NCI-H69 (cell line): ENCODE measurements around the gene ATRIP.

ENCODE experiments used
- DNase-seq: peaks from one replicate; lab custom pipeline; 2025; lab: John Stamatoyannopoulos, UW

ATRIP gene

DNA sequence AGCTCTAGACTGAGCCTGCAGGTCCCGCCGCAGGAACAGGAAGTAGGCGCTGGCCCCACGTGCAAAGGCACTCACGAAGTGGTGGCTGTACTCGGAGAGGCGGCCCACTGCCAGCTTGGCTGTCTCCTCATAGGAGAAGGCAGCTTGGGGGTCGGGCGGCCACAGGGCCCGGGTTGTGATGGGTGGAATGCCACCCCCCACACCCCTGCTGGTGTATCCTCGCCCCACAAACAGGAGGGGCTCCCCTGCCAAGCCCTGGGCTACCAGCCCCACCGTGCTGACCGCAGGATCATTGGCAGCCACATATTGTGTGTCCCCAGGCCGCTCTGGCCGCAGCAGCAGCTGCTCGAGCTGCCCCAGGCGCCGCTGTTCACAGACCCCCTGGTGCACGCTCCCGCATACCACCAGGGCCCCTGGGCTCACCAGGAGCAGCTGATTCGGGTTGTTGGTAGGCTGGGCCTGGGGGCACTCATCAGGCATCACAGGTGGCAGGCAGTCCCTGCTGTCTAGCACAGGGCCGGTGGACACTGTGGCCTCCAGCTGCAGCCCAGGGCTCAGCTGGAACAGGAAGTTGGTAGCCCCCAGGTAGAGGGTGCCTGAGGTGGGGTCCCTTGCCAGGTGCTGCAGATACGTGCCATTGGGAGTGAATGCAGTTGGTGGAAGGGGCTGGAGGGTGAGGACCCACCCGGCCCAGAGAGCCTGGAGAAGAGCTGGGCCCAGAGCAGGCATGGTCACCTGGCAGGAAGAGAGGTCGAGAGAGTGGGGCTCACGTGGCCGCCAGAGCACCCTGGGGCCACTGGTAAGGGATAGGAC is 22.4 kb upstream of the ATRIP start:
- DNase-seq = no peak

DNA sequence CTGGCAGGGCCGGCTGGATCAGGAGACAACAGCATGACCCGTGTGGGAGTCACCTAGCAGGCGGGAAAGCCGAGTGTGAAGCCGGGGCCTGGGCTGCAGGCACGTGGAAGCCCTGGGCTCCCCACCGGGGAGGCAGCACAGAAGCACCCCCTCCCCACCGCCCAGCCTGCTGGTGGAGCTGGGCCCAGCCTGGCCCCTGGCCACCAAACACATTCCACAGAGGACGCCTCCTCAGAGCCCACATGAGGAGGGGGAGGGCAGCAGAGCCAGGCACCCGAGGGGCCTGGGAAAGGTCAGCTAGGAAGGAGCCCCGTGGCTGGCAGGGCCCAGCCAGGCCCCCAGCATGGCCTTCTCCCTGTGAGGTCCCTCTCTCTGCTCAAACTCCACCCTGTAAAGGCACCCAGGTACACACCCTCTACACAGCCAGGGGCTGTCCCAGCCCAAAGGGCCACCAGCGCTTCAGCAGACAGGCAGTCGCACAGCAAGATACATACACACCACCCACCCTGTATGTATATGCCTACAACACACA is 21.2 kb upstream of the ATRIP start:
- DNase-seq = no peak

DNA sequence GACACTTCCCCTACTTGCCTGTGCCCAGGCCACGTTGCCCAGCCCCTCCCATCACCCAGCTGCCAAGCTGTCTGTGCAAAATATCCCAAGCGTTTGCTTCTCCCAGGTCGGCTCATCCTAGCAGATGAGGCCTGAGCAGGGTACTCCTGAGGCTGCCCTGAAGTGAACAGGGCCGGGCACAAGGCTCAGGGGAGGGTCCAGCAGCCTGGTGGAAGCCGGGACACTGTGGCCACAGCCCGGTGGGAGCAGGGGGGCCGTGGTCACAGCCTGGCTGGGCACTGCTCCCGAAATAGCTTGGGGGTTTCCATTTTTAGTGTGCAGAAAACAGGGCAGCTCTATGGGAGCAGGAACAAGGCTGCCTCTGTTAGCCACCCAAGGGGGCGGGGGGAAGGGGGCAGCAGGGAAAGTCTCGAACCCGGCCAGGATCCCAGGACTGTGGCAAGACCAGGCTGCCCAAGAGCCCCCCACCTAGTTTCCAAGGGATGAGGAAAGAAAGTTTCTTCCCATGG is 20.1 kb upstream of the ATRIP start:
- no peak for DNase-seq

DNA sequence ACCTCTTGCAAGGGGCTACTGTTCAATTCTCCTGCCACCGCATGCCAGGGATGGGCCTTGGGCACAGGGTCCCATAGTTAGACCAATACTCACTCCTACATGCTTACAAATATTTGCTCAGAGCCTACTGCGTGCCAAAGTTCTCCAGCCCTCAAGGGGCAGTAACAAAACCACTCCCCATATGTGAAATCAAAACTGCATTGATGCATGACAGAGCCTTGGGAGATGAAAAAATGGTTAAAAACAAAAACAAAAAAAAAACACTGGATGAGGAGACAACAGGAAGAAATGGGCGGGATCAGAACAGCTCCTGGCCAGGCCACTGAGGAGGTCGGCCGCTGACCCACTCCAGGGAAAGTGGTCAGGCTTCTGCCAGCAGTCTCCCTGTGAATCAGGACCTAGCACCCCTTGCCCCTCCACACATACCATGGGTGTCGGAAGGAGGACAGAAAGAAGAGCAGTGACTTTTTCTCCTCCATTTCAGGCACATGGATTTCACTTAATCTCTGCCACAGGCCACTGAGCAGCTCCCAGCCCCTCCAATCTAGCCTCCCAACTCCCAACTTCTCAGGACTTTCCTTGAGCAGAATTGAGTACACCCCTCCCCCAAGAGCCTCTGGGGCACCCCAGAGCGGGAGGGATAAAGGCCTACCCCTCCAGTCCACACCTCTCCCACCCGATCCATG is 19.4 kb upstream of the ATRIP start:
- no peak for DNase-seq

DNA sequence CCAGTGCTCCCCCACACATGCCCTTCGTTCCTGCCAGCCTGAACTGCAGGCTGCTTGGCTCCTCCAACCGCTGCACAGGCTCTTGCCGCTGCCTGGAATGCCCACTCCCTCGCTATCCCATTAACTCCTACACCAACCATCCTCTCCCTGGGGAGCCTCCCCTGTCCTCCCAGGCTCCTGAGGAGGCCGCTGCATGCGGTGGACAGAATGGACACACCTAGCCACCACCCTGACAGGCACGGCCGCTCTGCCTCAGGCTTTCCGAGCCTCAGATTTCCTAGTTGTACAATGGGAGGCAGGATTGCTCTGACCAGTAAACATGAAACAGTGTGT is 18.9 kb upstream of the ATRIP start:
- DNase-seq = peak; percentile 3

DNA sequence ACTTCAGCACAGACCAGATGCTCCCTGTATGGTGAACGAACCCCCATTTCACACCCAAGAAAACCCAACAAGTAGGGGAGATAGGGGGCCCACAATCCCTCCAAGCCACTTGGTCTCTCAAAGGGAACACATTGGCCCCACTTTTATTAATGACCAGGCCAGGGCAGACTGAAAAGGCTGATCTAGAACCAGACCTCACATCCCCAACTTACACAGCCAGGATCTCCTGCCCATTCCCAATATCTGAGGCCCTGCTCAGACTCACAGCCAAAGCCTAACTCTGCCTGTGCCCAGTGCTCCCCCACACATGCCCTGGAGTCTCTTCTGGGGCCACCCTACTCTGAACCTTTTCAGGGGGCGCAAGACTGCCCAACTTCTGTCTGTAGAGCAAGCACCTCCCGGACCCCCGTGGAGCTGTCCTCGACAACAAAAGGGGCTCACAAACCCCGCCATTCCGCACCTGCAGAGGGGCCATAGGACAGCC is 18.4 kb upstream of the ATRIP start:
- DNase-seq = no peak

DNA sequence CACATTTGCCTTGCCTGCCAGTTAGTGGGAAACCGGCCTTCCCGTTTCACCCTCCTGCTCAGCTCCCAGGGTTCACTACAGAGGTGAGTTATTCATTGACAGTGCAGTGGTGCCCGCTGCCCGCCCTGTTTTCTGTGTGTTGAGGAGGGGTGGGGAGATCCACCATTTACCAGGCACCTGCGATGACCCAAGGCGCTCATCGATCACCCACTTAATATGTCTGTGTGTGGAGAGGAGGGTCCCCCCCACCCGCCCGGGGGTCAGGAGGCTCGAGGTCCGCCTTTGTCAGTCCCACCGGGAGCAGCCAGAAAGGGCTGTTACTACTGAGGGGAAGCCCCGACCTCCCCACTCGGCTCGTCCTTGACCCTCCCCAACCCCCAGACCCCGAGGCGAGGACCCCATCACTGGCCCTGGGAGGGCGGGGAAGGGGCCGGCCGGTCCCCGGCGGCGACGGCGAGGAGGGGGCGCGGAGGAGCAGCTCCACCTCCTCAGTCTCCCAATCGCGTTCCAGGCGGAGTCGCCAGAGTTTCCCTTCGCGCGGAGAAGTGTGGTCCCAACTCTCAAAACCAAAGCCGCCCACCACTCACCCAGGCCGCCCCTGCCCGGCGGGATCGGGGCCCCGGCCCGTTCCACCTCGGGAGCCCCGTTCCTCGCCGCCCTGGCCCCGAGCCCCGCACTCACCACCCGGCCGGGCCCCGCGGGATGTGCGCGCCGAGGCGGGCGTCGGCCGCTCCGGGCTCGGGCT is 17.8 kb upstream of the ATRIP start:
- DNase-seq = peak; percentile 61

DNA sequence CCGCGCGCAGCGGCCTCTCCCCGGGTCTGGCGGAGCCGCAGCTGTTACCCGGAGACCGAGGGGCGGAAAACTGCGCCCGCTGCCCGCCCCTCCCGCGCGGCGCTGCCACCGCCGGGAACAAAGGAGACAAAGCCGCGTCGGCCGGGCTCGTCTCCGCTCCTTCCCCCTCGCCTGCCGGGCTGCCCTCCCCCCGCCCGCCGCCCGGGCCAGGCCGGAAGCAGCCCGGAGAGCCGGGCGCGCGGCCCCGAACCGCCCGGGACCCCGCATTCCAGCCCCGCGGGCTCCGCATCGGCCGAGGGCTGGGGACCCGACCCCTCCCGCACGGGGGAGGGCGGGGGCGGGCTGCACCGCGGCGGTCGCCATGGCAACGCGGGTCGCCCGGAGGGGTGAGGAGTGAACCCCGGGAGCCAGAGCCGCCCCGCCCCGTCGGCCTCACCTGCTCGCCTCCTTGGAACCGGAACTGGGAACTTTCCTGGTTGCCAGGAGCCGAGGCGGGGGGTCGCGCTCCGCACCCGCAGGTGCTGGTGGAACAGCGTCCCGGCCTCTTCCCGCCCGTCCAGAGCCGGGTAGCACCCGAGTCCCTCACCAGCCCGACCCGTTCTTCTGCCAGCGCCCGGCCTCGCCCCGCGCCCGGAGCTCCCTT is 17.1 kb upstream of the ATRIP start:
- DNase-seq = peak; percentile 93

DNA sequence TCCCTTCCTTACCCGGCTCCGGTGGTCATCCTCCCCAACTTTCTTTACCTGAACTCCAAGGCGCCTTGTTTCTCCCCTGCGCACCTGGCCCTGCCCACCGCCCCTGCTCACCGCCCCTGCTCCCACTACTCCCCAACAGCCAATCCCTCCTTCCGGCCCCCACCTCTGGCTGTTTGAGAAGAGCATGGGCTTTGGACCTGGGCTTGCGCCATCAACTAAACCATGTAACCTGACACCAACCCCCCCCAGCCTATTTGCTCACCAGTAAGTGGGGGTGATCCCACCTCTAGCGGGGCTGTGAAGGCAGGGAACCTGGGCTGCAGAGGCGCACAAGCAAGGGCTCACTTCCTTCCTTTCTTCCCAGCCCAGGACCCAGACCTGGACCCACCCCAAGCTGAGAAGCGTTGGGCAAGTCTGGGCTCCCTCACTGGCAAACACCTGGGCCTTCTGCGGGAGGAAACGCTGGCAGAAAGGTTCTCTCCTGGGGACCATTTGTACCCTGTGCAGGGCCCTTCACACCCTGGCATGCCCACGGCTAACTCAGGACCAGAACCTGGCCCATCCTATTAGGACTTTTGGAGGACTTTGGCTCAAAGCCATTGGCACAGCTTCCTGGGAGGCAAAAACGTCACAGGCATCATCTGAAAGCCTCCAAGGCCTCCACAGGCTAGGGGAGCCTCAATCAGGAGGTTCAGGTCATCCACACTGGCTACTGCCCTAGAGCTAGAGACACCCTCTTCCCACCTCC is 16.4 kb upstream of the ATRIP start, which contains the start of gene PLXNB1:
PLXNB1 (minus strand) TSS at position 127 of the 748 bp plus-strand sequence. CDS start 5,475 bp downstream, outside the sequence.
- peak; percentile 94 for DNase-seq

DNA sequence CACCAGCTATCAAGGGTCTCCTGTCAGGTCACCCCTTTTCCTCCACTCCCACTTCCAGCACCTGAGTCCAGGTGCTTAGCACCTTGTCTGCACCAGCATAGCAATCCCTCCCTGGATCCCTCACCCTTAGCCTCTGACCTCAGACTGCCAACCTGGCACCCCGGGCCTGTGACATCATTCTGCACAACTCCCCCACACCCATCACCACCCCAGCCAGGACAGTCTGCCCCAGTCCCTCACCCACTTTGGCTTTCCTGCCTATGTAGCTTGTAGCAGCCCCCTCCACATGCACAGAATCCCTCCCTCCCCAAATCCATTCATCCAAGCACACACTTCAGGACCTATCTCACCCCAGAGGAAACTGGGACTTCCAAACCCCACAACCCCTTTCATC is 15.8 kb upstream of the ATRIP start:
- no peak for DNase-seq

DNA sequence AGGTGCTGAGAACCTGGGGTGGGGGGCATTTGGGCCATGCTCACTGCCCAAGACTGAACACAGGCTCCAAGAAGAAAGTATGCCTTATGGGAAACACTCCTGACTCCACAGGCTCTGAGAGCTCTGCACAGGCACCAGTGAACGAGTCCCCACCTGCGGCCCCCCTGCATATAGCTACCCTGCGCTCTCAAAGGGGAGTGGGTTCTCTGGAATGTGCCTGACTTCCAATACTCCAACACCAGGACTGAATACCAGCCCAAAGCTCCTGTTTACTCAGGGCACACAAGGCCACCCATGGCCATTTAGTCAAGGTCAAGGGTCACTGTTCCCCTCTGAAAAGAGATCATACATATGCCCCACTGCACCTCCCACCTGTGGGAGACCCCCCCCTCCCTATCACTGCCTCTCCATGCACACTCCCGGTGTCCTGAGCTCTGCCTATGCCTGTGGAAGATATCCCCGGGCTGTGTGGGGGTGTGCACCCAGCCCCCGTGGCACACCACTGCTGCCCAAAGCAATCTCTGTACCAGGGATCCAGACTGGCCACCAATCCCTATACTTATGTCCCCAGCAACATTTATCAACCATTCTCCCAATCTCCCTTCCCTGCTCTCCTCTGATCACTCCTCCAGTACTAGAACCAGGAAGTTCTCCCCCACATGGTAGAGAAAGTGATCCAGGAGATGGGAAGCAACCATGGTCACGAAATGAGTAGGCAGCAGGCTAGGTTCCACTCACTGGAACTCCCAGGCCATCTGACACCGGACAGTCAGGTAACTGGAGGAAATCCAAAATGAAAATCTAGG is 15.1 kb upstream of the ATRIP start:
- DNase-seq = no peak

DNA sequence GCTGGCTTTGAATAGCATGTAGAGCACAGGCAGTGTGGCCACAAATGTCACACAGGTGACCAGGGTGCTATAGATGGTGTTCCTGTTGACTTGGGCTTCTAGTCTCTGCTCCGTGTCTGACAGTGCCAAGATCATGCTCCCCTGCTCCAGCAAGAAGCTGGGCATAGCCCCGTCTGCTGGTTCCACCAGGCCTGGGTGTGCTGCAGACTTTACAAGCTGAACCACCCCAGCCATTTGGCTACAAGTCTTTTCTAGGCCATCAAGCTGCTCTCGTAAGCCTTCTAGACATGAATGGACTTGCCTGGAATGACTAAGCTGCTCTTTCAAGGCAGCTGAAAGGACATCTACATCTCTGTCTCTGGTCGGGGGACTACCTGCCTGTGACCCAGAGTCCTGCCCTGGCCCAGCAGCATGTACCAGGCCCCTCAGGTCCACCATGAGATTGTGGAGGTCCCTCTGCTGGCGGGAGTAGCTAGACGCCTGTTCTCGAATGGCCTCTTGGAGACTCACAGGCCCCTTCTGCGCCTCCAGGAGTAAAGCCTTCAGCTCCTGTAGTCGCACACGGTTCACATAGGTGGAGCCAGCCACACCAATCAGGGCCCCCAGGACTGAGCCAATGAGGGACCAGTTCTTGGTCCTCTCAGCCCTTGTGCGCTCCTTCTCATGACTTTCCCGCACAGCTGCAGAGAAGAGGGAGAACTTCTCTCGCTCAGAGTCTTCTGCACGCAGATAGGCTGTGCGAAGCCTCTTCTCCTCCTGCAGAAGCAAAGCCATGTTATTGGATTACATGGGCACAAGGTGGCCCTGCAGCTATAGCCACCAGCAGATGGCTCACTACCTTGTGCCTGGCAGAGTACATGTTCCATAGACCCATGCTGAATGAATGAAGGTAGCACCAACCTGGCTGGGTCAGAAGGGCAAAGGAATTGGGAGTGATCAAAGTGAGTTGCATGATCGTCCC is 13.8 kb upstream of the ATRIP start:
- DNase-seq = no peak

DNA sequence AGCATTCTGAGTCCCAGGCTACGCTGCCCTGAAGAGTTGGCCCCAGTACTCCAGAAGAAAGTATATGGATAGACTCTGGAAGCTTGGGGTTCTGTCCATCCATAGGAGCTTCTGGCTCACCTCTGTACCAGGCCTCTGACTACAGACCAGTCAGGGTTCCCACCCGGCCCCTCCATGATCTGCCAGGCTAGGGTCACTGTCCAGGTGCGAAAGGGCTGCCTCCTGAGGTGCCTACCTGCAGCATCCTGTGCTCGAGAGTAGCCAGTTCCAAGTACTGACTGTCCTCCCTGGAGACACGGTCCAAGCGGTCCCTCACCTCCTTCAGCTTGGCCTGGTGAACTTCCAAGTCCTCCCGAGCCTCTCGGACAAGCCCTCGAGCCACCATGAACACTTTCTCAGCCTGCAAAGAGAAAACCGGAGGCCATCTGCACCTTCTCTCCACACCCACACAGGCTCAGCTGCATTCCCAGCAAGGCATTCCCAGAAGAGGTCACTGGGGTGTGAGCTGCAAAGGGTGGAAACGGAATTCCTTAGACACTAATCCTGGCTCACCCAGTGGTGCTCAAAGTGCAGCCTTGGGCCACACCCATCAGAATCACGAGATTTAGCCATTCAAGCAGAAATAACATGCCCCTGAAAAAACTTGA is 12.9 kb upstream of the ATRIP start:
- DNase-seq = no peak

DNA sequence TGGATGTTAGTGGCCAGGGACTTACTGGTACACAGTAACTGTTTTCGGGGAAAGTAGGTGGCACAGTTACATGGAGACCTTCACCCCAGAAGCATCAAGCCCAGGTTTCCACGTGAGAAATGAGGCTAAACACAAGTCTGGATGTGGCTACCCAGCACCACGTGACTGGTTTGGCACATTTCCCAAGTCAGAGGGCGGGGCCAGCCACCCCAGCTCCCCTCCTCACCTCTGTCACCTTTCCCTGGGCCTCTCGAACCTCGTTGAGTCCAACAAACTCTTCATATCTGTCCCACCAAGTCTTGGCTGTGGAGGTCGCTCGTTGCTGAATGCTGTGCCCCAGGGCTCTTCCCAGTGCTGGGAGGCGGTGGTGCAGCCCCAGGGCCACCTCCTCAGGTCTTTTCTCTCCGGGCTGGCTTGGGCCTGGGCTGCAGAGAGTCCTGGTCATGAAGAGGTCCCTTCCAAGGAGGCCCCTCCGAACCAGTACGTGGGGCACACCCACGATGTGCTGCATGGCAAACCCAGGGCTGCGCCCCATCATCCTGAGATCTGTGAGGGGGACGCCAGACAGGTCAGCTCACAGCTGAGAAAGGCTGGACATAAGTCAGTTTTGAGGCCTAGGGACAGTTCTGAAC is 11.8 kb upstream of the ATRIP start:
- no peak for DNase-seq

DNA sequence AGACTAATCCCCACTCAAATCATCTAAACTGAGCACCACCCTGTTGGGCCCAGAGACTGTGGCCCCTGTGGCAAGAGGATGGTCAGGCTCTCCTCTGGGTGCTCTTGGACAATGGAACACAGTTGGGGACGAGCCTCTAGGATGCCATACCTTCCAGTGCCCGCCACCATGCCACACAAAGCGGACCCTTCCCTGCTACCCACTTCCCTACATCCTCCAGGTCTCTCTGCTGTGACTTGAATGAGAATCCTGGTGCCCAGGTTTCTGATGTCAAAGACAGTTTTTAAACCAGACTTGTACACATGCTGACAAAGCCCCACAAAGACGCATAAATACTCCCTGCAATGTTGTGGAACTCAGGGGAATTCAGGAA is 11.3 kb upstream of the ATRIP start:
- DNase-seq = no peak

DNA sequence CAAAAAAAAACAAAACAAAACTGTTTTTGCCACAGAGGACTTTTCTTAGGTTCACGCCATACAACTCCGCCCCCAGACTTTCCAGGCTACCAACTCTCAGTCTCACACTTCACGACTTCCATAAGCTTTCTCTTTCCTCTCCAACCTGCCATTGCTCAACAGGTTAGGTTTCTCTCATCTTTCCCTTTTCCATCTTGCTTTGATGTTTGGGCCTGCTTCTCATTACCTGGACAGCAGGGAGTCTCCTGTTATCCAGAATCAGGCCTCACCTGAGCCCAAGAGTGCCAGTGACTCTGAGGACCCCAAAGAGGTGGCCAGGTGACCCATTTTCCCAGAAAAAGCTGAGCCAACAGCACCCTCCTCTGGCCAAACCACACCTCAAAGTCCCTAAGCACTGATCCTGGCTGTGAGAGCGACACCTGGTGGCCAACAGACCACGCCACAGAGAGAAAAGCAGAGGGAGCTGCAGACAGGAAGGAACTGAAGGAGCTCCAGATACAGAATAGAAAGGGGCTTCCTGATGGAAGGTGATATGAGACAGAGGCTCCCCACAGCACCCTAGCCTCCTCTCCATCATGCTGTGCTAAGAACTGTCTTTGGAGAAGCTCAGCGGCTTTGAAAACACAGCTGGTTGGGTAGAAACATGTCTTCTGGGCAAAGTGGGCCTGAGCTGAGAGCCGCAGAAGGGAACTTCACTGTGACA is 10.6 kb upstream of the ATRIP start:
- peak; percentile 73 for DNase-seq

DNA sequence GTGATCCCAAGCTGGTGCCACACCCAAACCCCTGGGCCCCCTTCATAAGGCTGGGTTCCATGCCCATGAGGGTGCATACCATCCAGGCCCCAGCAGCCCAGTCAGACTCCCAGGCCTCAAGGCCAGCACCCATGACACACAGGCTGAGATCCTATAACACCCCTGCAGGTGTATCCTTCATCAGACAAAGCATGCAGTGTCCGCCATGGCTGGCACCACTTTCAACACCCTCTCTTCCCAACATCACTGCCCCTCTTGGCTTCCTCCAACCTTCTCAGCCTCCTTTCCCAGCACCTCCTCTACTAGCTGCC is 10.1 kb upstream of the ATRIP start:
- DNase-seq = no peak

DNA sequence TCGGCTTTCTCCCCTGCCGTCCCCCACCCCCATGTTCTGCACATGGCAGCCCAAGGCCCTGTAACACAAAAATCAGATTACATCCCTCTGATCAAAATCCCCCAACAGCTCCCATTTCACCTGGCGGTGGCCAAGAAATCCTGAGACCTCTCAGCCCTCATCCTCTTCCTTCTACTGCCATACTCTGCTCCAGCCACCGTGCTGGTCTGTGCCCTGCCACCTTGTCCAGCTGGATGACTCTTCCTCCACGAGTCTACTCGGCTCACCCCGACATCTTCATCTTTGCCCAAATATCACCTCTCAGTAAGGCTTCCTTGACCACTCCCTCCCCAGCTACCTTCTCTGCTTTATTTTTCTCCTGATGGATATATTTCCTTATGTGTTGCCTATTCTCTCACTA is 9.7 kb upstream of the ATRIP start:
- no peak for DNase-seq
